ENCODE results near the gene TPRKB.
"Not testable (repeated sequence)": the region's sequence is repeated elsewhere in the genome, so short reads cannot be mapped to it uniquely, and the experiment has no call there.

The TPRKB gene

DNA sequence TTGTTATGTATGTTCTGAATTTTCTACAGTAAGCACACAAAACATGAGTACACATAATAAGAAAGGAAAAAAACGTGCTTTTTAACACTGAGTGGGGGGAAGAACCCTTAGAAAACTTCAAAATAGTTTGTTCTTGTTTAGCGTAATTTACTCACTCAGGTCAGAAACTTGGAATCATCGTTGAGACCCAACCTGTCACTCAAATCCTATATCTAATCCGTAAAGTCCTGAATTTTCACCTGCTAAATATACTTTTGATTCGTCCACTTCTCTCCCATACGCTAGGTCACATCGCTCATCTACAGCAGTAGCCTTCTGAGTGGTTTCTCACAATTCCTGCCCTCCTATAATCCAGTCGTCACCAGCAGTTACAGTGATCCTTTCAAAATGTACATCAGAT is 767 bp downstream of the TPRKB start:
- no peak for DNase-seq

DNA sequence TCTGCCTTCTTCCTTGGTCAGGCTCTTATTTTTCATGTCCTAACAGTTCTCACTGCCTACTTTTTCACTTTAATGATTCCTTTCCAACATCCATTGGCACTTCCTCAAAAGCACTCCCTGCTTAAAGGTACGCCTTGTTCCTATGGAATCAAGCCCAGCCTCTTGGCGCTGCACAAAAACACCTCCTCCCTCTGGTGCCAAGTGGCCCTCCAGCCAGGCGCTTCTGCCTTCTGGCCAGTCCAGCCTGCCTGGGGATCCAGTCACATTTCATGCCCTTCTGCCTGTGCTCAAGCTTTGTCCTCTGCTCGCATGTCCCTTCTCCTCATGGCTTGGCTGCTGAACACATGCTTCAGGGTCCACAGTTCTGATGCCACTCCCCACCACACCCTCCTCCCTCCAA is 6.3 kb downstream of the TPRKB start:
- DNase-seq: no peak

DNA sequence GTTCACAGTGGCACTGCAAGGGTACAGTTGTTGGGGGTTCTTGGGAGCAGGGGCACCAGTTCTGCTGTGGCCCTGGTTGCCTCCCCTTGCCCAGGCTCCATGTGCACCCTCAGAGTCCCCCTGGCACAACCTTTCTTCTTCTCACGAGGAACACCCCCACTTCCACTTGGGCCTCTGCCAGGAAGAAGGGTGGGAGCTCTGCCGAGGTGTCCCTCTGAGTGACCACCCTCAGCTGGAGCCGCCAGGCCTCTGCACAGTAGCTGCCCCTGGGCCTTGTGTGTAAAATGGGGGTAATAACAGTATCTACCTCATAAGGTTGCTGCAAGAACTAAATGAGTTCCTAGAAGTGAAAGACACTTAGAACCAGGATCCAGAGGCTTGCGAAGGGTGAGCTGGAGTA is 8.4 kb downstream of the TPRKB start:
- no peak for DNase-seq

DNA sequence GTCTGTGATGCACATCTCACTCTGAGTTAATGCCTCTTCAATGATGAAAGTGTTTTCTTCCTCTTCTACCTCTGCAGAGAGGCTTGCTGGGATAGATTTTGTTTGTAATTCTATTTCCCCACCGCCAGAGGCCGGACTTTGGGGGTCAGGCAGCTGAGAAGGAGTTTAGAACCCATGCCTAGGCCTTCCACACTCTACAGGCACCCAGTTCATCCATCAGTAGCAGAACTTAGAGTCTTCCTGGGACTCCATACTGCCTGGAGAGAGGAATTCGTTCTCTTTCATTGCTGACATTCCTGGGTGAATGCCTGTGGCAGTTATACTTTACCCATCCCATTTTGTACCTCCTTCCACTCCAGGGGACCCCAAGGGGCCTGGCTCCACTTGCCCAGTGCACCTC is 9.1 kb downstream of the TPRKB start:
- DNase-seq: no peak

DNA sequence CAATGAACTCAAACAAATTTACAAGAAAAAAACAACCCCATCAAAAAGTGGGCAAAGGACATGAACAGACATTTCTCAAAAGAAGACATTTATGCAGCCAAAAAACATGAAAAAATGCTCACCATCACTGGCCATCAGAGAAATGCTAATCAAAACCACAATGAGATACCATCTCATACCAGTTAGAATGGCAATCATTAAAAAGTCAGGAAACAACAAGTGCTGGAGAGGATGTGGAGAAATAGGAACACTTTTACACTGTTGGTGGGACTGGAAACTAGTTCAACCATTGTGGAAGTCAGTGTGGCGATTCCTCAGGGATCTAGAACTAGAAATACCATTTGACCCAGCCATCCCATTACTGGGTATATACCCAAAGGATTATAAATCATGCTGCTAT is 10.5 kb downstream of the TPRKB start:
- DNase-seq: not testable (repeated sequence)

DNA sequence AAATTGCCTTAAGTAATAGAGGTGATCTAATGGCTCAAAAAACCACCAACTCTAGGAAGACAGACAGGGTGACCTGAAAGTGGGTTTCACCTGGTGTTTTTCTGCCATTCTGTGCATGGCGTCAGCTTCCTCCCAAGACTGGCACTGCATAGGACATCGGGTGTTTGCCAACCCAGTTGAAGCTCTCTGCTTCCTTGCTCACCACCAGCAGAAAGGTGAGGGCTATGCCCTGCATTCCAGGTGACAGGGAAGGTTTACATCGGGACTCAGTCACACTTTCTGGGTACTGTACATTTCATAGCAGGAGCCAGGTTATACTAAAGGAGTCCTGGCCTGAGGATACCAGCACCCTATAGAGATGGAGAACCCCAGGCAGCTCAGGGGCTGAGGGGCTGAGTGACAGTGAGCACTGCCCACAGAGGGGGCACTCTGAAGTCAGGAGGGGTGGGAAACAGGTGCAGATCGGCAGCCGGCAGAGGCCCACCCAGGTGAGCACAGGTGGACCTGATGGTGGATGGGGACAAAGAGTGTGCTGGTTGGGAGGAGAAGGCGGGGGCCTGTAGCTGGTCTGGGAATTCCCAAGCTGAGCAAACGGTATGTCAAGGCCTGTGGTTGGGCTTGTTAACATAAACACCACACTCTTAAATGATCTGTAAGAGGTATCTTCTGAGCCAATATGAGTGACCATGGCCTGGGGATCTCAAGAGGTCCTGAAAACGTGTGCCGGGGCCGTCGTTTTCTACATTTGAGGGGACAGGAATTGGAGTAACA is 18.1 kb downstream of the TPRKB start:
- no peak for DNase-seq

DNA sequence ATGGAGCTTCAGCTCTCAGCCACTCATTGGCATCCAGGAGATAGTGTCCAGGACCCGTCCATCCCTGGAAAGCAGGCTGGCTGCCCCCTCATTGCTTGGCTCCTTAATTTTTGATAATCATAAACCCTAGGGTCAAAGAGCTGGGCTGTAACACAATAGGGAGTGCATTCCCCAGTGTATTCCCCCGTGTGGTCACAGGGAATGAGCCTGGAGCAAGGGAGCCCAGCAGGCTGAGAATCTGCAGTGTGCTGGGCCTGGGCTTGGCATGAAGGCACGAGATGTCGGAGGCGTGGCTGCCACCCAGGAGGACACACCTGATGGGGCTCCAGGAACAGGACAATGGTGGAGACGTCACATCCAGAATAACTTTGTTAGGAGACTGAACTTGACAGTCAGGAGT is 18.7 kb downstream of the TPRKB start:
- no peak for DNase-seq

DNA sequence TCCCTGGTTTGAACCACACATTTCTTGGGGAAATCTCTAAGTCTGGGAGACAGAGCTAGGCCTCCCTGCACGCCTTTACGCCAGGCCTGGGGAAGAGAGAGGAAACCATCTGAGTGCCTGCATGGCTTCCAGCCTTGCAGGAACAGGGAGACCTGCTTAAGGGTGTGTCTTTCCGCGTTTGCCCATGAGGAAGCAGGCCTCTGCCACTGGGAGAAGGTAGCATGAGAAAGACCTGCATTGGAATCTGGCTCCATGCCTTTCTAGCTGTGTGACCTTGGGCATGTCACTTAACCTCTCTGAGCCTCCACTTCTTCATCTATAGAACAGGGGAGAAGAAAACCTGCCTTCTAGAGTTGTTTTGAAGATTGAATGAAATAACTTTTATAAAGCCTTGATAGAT is 19.4 kb downstream of the TPRKB start:
- DNase-seq: not testable (repeated sequence)

DNA sequence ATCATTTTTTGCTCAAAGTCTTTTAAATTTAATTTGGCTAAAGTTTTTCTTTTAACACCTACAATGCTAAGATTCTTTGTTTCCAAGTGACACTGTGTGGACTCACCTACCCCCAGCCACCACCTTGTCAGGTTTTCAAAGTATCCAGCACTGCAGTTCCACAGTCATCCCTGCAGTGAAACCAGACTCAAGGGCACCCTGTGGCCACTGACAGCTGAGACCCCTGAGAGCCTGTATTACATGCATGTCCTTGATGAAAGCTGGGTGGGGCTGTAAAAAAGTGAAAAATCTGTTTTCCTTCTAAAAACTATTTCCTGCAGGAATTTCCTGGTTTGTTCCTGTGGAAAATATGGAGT is 19.9 kb downstream of the TPRKB start:
- no peak for DNase-seq

DNA sequence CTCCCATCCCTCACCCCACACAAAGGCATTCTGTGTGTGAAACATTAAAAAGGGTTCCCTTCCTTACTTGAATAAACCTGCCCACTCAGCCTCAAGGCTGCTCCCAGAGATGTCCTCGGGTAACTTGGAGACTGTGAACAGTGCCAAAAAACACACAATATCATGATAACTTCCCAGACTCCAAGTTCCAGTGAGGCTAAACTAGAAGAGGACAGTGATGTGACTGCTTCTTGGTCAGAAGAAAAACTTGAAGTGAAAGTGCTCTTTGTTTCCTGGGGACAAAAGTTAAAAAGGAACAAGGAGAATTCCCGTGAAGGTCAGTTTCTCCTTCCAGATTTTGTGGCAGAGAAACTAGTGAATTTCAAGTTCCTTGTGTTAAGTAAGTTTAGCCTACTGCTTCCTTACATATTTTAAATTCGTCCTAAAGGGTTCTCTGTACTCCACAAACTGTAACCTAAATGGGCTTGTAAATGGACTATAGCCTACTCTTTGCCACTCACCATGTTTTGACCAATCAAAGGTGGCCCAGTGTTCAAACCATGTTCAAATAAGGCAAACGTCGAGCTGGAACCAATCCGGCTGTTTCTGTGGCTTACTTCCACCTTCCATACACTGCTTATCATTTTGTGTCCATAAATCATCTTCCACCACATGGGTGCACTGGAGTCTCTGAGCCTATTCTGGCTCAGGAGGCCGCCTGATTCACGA is 20.4 kb downstream of the TPRKB start:
- DNase-seq: no peak

DNA sequence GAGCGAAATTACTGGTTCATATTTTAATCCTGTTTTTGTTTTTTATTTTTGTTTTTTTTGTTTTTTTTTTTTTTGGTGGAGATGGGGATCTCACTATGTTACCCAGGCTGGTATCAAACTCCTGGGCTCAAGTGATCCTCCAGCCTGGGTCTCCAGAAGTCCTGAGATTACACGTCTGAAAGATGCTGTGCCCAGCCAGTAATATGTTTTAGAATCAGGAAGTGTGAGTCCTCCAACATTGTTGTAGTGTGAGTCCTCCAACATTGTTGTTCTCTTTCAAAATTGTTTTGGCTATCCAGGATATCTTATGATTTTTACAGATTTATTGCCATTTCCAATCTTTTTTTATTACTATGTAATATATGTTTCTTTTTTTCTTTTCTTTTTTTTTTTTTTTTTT is 23.1 kb downstream of the TPRKB start:
- DNase-seq: no peak

DNA sequence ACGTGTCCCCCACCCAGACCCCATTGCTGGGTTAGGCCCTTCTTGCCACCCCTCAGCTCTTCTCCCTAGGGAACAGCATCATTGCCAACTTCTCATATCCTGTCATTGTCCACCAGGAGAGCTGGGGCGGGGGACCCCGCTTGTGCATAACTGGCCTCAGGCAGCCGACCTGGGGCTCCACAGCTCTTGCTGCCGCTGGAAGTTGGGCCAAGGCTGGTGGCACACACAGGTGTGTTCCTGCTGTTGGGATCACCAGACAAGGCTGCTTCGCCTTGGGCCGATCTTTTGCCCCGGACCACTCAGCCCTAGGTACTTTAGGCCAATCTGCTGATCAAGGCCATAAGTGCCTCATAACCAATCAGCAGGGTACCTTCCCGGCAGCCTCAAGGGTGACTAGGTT is 28.6 kb downstream of the TPRKB start:
- DNase-seq: no peak

DNA sequence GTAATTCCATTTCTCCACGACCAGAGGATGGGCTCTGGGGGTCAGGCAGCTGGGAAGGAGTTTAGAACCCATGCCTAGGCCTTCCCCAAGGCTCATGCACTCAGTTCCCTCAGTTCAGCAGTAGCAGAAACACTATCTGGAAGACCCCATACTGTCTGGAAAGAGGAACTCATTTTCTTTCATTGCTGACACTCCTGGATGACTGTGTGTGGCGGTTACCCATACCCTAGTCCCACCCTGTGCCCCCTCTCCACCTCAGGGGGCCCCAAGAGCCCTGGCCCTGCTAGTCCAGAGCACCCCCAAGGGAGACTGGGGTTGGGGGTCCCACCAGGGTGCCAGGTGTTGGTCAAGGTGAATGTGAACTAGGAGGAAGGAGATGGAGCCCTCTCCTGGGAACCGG is 29.5 kb downstream of the TPRKB start:
- no peak for DNase-seq

DNA sequence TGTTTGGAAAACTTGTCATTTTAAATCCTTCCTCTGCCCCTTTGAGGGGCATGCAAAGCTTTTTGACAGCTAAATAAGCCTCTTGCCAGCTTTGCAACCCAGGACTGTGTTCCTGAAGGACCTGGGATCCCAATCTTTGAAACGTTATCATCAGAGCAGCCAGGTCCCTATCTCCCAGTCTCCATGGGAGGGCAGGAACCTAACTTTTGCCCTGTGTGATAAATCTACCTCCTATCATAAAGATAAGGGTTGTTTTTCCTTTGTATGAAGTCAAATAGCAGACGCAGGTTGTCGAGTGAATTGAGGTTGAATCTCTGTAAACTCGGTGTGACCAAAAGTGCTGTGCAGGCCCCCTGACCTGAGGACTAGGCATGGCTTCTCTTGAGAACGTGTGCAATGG is 30.1 kb downstream of the TPRKB start:
- DNase-seq: no peak

DNA sequence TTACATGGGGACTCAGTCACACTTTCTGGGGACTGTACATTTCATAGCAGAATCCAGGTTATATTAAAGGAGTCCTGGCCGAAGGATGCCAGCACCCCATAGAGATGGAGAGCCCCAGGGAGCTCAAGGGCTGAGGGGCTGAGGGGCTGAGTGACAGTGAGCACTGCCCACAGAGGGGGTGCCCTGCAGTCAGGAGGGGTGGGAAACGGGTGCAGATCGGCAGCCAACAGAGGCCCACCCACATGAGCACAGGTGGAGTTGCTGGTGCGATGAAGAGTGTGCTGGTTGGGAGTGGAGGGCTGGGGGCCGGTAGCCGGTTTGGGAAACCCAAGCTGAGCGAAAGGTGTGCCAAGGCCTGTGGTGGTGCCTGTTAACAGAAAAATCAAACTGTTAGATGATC is 32.1 kb downstream of the TPRKB start:
- no peak for DNase-seq

DNA sequence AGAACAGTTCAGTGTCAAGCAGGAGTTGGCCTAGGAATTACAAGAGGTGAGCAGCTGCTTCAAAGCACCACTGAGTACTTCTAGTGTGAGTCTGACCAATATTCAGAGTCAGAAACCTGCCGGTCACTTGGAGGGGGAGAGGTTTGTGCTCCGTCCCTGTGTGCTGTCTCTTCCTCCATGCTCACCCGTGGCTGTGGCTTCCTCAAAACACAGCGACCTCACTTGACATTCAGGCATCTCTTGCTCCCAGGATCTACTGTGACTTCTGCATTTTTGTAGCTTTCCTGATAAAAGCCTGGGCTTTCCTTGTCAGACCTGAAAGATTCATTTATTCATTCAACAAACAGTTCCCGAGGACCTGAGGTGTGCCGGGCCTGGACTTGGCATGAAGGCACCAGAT is 32.9 kb downstream of the TPRKB start:
- DNase-seq: no peak

DNA sequence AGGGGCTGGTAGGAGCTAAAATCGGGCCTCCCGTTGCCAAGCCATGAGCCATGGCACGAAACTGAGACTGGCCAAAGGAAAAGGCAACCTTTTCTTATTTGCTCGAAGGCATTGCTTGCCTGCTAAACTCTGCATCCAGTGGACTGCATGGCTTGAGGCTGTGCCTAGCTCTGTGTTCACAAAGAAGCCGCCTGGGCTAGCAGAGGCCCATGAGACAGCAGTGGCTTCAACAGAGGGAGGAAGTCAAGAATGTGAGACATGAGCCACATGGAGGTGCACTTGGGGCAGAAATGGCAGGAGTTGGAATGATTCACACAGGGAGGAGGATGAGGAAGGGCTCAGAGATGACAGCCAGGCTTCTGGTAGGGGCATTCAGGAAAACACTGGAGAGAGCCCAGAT is 33.5 kb downstream of the TPRKB start:
- DNase-seq: no peak

DNA sequence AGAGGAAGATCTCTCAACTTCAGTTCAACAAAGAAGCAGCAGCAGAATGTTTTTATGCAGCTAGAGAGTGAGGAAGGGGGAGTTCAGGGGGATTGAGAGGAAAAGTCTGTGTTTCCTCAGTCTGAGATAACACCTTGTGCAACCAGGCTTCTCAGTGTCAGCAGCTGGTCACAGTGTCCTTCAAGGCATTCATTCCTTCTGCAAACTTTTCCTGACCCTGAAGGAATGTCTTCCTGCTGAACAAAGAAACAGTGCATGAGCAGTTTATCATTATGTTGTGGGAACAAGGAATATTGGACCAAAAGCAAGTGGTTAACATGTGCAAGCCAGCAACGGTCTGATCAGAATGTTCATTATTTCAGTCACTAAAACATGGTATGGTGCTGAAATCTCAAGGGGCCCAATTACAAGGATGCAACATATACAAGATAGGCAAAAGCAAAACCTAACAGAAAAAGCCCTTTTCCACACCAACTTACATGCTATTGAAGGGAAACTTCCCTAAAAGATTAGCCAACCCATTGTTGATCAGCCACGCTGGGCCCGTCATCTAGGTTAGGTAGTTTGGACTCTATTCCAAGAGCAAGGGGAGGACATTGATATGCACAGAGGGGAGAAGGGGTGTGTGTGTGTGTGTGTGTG is 34.2 kb downstream of the TPRKB start:
- DNase-seq: not testable (repeated sequence)

DNA sequence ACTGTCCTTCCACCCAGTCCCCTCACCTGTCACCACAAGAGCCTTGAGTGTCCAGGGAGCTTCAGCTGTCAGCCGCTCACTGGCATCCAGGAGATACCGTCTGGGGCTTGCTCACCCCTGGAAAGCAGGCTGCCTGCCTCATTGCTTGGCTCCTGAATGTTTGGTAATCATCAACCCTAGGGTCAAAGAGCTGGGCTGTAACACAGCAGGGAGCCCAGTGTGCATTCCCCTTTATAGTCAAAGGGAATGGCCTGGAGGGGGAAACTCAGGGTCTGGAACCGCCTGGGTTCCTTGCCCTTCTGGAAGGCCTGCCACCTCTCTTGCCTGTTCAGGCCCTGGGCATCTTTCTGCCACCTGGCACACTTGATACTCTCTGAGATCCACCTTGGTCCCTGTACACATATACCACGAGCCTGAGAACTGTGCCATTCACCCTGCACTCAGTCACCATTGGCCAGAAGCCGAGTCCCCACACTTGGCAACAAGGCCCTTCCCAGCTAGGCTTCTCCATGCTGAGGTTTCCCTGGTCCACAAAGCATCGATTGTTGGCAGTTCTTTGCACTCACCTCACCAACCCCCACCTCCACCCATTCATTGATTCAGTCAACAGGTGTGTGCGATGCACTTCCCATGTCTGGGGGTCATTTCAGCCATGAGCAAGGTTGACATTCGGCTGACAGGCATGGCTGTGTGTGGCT is 35.0 kb downstream of the TPRKB start:
- DNase-seq: no peak

DNA sequence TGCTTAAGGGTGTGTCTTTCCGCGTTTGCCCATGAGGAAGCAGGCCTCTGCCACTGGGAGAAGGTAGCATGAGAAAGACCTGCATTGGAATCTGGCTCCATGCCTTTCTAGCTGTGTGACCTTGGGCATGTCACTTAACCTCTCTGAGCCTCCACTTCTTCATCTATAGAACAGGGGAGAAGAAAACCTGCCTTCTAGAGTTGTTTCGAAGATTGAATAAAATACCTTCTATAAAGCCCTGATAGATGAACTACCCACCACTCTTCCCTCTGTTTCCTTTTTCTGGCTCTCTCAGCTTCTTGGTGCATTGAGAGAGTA is 35.7 kb downstream of the TPRKB start:
- DNase-seq: not testable (repeated sequence)

DNA sequence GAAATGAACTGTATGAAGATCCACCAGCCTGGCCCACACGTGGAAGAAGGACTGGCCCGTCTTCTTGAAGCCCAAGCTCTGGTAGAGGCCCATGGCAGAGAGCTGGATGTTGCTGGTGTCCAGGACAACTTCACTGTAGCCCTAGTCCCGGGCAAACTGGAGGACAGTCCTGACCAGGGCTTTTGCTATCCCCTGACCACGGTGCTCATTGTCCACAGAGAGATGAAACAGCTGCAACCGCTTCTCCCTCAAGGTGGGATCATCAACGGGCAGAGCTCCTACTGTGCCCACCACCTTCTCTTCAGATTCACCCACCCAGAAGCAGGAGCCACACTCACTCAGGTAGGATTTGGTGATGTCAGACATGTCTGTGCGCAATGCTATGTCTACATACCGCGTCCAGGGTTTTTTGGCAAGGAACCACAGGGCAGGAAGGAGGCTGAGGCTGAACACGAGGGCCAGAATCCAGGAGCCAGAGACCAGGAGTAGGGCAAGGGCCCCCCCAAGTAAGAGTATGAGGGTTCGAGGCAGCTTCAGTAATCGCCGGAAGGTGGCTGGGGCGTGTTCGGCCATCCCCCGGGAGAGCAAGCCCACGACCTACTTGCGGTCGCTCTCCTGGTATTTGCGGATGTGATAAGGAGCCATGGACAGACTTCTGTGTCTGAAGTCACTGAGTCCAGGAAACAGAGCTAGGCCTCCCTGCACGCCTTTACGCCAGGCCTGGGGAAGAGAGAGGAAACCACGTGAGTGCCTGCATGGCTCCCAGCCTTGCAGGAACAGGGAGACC is 36.3 kb downstream of the TPRKB start:
- no peak for DNase-seq

DNA sequence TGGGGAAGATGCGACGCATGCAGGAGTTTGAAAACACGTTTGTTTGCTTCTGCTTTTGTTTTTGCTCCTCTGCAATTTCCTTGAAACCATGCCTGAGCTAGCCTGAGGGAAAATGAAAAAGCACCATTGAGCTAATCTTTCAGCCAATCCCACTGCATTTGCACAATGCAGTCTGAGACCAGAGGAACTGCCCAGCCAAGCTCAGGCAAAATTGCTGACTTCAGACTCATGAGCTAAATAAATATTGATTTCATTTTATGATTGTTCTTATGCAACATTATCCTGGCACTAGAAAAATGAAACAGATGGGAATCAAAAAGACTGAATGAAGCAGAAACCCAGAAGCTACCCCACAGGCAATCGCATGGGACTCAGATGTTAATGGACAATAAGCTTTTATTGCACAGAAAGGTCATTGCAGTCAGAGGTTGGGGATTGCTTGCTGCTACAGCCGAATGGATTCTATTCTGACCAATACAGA is 37.0 kb downstream of the TPRKB start:
- DNase-seq: no peak

DNA sequence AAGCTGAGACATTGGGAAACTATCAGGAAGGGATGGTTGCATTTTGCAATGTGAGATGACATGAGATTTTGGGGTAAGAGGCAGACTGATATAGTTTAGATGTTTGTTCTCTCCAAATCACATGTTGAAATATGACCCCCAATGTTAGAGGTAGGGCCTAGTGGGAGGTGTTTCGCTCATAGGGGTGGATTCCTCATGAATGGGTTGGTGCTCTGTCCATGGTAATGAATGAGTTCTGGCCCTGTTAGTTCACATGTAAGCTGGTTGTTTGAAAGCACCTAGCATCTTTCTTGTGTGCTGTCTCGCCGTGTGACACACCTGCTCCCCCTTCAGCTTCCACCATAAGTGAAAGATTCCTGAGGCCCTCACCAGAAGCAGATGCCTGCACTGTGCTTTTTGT is 37.7 kb downstream of the TPRKB start:
- DNase-seq: no peak
